ENCODE results near the gene KCTD17.
A peak's percentile ranks its signal among the peaks of the same experiment; 100 is the strongest.

Gene KCTD17

DNA sequence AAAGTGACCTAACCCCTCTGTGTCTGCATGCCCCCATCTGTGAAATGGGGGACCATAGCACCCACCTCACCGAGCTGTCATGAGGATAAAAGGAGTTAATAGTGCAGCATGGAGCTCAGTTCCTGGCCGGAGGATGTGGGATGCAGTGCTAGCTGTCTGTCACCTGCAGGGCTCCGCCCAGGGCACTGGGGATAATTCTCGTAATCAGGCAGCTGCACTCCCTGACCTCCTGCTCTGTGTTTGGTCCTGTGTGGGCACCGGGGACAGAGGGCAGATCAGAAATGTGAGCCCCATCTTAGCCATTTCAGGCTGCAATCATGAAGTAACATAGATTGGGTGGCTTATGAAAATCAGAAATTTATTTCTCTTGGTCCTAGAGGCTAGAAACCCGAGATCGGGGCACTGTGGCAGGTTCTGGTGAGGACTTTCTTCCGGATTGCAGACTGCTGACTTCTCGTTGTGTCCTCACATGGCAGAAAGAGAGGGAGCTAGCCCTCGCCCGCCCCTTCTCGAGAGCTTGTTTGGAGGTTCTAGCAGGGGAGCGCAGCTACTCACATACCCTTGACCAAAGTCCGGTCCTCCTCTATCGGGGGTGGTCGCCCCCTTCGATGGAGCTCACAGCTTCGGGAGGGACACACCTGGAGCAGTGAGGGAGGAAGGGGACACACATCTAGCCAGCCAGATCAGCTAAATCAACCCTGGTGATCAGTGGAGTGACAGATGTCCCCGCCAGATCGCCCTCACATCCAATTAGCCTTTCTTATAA is 3.2 kb downstream of the KCTD17 start:
- Mint-ChIP-seq H3K9me3 (no peaks in the 10 kb centered on the region), H3K27ac (no peak overlapping the region), H3K36me3 (ENCODE audit: low read depth) (peaks cover 3% of the 10 kb centered on the region), H3K27me3 (ENCODE audit: low read depth) (no peaks in the 10 kb centered on the region), H3K4me3 (no peak overlapping the region), H3K4me1 (ENCODE audit: low read depth) (peaks cover 10% of the 10 kb centered on the region)
- DNase-seq (ENCODE audit: low spot score): no peak

DNA sequence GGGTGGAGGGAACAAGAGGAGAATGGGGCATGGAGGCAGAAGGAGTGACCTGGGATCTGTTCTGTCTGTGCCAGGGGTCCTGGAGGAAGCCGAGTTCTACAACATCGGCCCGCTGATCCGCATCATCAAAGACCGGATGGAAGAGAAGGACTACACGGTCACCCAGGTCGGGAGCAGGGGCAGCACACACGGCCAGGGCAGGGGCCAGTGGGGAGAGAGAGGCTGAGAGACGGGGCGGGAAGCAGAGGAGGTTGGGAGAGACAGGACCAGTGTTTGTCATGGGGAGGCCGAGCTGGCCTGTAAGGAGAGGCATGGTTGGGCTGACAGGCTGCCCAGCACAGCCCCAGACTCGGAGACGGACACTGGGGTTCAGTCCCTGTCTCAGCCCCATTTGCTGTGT is 4.7 kb downstream of the KCTD17 start:
- H3K9me3 Mint-ChIP-seq: no peaks in the 10 kb centered on the region
- no peaks in the 10 kb centered on the region for H3K27me3 Mint-ChIP-seq (ENCODE audit: low read depth)
- no peak for DNase-seq (ENCODE audit: low spot score)
- peaks cover 3% of the 10 kb centered on the region for H3K36me3 Mint-ChIP-seq (ENCODE audit: low read depth)
- no peak overlapping the region for H3K27ac Mint-ChIP-seq
- H3K4me3 Mint-ChIP-seq: no peak overlapping the region
- H3K4me1 Mint-ChIP-seq (ENCODE audit: low read depth): peaks cover 13% of the 10 kb centered on the region

DNA sequence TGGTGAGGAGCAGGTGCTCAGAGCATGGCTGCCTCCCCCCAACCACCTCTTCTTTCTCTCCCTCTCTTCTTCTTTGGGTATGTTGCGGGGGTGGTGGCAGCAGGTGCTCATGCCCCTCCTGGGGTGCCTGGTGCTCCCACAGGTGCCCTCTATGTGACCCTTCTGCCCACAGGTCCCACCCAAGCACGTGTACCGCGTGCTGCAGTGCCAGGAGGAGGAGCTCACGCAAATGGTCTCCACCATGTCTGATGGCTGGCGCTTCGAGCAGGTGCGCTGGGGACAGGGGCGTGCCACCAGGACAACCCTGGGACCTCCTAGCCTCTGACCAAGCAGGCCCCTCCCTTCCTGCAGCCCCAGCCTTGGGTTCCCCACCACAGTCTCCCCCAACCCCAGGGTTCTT is 5.7 kb downstream of the KCTD17 start:
- Mint-ChIP-seq H3K27me3 (ENCODE audit: low read depth) (no peaks in the 10 kb centered on the region), H3K36me3 (ENCODE audit: low read depth) (peaks cover 3% of the 10 kb centered on the region), H3K9me3 (no peaks in the 10 kb centered on the region), H3K4me1 (ENCODE audit: low read depth) (peaks cover 12% of the 10 kb centered on the region), H3K4me3 (no peak overlapping the region), H3K27ac (no peak overlapping the region)
- no peak for DNase-seq (ENCODE audit: low spot score)

DNA sequence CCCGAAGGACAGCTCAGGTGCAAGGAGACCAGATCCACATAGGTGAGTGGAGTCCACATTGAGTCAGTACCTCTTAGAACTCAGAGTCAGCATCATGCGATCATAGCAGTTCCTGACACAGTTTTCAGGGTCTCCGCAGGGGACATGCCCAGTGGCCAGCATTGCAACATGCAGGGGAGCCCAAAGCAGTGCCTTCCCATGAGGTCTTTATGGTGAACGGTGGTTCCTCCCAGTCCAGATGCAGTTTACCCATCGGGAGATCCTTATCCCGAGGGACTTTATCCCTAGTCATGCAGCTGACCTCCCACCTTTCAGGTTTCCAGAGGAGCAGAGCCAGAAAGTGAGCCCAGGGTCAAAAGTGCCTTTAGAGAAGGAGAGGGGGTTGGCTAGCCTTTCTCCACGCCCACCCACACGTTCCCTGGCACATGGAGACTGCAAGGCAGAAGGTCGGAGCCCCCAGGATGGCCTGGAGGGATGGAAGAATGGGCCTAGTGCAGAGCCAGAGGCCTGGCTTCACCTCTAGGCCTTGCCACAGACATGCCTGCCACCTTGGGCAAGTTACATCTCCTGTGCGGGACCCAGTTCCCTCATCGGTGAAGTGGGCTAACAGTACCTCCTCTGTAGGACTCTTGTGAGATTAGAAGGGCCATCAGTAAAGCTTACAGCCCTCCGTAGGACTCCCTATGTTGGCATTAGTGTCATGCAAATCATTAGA is 6.4 kb downstream of the KCTD17 start:
- no peak overlapping the region for H3K27ac Mint-ChIP-seq

DNA sequence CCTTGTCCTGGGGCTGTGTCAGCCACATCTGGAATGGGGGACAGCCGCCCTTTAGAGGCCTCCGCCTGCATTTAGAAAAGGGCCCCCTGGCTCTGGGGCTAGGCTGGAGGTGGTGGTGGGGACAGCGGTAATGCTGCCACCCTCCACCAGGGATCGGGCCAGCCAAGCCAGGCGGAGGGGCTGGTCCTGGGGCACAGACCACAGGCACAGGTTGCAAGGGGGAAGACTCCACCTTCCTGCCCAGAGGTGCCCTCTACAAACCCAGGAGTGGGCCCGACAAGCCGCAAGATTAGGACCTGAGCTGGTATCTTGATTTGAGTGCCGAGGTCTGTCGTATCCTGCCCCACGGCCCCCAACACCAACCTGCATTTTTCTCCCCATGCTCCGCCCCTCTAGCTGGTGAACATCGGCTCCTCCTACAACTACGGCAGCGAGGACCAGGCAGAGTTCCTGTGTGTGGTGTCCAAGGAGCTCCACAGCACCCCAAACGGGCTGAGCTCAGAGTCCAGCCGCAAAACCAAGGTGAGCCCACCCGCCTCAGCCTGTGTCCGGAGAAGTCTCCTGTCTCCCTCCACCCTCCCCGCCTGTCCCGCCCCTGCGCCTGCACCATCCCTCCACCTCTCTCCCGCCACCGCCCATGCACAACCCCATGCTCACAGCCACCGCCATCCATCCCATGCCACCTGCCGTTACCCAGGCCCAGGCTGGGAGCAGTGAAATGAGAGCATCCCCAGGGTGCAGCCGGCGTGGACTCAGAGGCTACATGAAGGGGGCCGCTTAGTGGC is 7.6 kb downstream of the KCTD17 start:
- Mint-ChIP-seq H3K4me1 (ENCODE audit: low read depth) (peaks cover 7% of the 10 kb centered on the region), H3K27me3 (ENCODE audit: low read depth) (no peaks in the 10 kb centered on the region), H3K9me3 (no peaks in the 10 kb centered on the region), H3K27ac (no peak overlapping the region), H3K4me3 (no peak overlapping the region), H3K36me3 (ENCODE audit: low read depth) (peaks cover 3% of the 10 kb centered on the region)
- DNase-seq (ENCODE audit: low spot score): no peak

More for the DNA sequence above, 6.4 kb downstream of the KCTD17 start:
- no peaks in the 10 kb centered on the region for H3K9me3 Mint-ChIP-seq
- peaks cover 7% of the 10 kb centered on the region for H3K4me1 Mint-ChIP-seq (ENCODE audit: low read depth)
- H3K4me3 Mint-ChIP-seq: no peak overlapping the region
- DNase-seq (ENCODE audit: low spot score): no peak
- H3K36me3 Mint-ChIP-seq (ENCODE audit: low read depth): peaks cover 3% of the 10 kb centered on the region
- H3K27me3 Mint-ChIP-seq (ENCODE audit: low read depth): no peaks in the 10 kb centered on the region

DNA sequence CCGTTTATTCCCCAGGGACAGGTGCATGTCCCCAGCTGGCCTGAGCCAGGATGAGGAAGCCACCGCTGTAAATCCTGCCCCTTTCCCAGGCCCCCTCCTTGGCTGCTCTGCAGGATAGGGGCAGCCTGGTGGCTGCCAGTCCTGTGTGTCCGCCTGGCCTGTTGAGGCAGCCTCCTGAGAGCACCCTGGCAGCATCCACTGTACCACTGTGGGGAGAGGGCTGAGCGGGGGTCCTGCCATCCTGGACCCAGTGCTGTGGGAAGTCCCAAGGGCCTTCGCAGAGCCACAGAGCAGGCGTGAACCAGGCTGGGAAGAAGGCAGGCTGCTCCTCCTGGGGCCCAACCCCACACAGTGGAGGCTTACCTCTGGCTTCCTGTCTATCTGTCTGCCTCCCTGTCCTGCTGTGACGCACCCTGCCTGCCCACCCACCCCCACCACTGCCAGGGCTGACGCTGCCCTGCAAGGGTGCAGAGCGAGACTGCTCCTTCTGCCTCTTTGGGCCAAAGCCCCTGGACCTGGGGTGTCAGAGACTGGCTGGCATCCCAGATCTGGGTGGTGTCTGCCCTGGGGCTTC is 8.4 kb downstream of the KCTD17 start:
- Mint-ChIP-seq H3K36me3 (ENCODE audit: low read depth) (peaks cover 3% of the 10 kb centered on the region), H3K4me1 (ENCODE audit: low read depth) (peaks cover 7% of the 10 kb centered on the region)
- no peak for DNase-seq (ENCODE audit: low spot score)

DNA sequence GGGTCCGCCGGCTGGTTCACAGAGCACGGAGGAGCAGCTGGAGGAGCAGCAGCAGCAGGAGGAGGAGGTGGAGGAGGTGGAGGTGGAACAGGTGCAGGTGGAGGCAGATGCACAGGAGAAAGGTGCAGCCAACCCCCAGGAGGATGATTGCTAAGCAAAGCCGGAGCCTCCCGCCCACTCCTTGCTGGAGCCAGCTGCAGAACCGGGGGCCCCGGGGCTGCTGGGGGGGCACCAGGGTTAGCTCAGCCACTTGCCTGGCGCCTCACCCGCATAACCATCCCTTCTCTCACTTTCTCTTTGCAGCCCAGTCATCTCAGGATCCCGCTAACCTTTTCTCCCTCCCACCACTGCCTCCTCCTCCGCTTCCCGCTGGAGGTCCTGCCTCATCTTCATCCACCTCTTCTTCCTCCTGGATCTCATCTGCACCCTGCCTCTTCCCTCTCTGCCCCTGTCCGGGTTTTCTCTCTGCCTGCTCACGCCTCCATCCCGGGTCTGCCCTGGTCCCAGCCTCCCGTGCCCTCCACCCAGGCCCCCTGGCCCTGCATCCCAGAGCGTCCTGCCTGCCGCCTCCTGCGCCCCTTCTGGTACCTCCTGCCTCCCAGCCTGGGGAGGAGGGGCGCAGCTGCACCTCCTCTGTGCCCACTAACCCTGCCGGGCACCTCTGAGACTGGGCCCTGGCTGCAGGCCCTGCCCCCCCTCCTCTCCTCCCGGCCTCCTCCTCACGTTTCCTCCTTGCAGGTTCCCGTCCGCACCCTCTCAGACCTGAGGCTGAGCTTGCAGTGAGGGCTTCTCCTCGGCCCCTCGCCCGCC is 9.5 kb downstream of the KCTD17 start:
- Mint-ChIP-seq H3K9me3 (no peaks in the 10 kb centered on the region), H3K4me1 (ENCODE audit: low read depth) (peaks cover 7% of the 10 kb centered on the region), H3K27ac (peak overlapping the region; percentile 69), H3K4me3 (peak overlapping the region; percentile 32), H3K27me3 (ENCODE audit: low read depth) (no peaks in the 10 kb centered on the region), H3K36me3 (ENCODE audit: low read depth) (peaks cover 3% of the 10 kb centered on the region)
- DNase-seq (ENCODE audit: low spot score): peak; percentile 75

More for the DNA sequence above, 8.4 kb downstream of the KCTD17 start:
- H3K27ac Mint-ChIP-seq: no peak overlapping the region
- no peaks in the 10 kb centered on the region for H3K9me3 Mint-ChIP-seq
- no peaks in the 10 kb centered on the region for H3K27me3 Mint-ChIP-seq (ENCODE audit: low read depth)
- no peak overlapping the region for H3K4me3 Mint-ChIP-seq

DNA sequence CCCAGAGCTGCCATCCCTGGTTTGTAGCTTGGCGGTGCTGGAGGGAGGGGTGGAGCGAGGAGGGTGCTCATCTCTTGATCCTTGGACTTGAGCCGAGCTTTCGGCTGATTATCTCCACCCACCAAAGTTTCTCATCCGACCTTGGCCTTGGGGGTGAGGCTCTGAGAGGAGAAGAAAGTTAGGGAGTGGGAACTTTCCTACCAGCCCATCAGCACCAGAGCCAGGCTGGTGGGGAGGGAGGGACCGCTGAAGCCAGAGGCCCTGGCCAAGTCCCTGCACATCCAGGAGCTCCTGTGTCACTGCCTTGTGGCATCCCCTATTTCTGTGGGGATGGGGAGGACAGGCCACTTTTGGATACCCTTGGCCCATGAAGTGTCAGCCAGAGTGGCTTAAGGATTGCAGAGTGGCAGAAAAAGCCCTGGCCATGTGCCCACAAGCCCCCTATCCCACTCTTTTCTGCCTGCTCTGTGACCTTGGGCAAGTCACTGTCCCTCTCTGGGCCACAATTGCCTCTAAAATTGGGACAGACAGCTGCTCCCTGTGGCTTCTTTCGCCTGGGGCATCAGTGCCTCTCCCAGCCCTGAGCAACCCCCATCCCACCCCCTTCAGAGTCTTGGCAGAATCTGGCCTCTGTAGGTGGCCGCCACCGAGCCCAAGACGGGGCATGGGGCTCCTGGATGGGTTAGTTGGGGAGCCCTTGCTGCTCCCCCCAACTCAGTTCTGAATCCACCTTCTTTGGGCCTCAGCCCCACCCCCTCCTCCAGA is 10.3 kb downstream of the KCTD17 start:
- H3K4me1 Mint-ChIP-seq (ENCODE audit: low read depth): peaks cover 7% of the 10 kb centered on the region
- no peak overlapping the region for H3K27ac Mint-ChIP-seq
- H3K27me3 Mint-ChIP-seq (ENCODE audit: low read depth): no peaks in the 10 kb centered on the region
- H3K36me3 Mint-ChIP-seq (ENCODE audit: low read depth): peaks cover 3% of the 10 kb centered on the region
- H3K4me3 Mint-ChIP-seq: no peak overlapping the region
- H3K9me3 Mint-ChIP-seq: no peaks in the 10 kb centered on the region
- no peak for DNase-seq (ENCODE audit: low spot score)

DNA sequence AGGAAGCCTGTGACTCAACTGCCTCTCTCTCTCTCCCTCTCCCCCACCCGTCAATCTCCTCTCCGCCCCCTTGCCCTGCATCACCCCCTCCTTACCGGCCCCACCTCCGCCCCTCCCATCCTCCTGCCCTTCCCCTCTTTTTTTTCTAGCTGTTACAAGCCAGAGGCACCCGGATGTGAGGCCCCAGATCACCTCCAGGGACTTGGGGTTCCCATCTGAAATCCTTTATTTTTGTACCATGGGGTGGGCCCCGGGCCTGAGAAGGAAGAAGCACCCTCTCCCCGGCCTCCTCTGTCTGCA is 10.8 kb downstream of the KCTD17 start:
- H3K36me3 Mint-ChIP-seq (ENCODE audit: low read depth): peaks cover 2% of the 10 kb centered on the region
- DNase-seq (ENCODE audit: low spot score): no peak
- H3K27ac Mint-ChIP-seq: no peak overlapping the region
- H3K9me3 Mint-ChIP-seq: no peaks in the 10 kb centered on the region
- no peaks in the 10 kb centered on the region for H3K27me3 Mint-ChIP-seq (ENCODE audit: low read depth)
- H3K4me1 Mint-ChIP-seq (ENCODE audit: low read depth): peaks cover 5% of the 10 kb centered on the region
- H3K4me3 Mint-ChIP-seq: no peak overlapping the region

DNA sequence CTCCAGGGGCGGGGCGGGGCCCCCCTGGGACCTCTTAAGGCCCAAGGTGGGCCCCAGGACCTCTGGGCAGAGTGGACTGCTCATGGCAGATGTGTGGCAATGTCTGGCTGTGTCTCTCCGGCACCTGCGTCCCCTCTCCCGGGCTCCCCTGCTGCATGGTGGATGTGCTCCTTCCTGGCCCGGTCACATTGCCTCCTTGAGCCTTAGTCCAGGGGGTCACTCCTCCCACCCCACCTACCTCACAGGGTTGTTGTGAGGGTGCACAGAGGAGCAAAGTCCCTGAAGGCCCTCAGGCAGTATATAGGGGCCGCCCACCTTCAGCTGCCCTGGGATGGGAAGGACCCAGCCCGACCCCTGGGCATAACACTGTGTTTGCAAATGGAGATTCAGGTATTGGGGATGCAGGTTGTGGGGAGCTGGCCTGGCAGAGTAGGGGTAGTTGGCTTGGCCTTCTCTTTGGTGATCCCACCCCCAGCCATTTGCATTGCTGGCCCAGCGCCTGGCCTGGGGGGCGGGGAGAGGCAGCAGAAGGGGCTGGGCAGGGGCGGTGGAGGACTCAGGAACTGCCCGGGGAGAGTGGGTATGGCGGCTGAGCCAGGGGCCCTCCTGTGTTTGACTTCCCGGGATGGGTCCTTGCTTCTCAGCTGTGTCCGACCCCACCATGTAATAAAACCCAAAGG is 11.3 kb downstream of the KCTD17 start:
- no peaks in the 10 kb centered on the region for H3K9me3 Mint-ChIP-seq
- H3K27ac Mint-ChIP-seq: no peak overlapping the region
- no peaks in the 10 kb centered on the region for H3K27me3 Mint-ChIP-seq (ENCODE audit: low read depth)
- H3K4me1 Mint-ChIP-seq (ENCODE audit: low read depth): peaks cover 5% of the 10 kb centered on the region
- H3K36me3 Mint-ChIP-seq (ENCODE audit: low read depth): no peaks in the 10 kb centered on the region
- DNase-seq (ENCODE audit: low spot score): no peak
- no peak overlapping the region for H3K4me3 Mint-ChIP-seq

DNA sequence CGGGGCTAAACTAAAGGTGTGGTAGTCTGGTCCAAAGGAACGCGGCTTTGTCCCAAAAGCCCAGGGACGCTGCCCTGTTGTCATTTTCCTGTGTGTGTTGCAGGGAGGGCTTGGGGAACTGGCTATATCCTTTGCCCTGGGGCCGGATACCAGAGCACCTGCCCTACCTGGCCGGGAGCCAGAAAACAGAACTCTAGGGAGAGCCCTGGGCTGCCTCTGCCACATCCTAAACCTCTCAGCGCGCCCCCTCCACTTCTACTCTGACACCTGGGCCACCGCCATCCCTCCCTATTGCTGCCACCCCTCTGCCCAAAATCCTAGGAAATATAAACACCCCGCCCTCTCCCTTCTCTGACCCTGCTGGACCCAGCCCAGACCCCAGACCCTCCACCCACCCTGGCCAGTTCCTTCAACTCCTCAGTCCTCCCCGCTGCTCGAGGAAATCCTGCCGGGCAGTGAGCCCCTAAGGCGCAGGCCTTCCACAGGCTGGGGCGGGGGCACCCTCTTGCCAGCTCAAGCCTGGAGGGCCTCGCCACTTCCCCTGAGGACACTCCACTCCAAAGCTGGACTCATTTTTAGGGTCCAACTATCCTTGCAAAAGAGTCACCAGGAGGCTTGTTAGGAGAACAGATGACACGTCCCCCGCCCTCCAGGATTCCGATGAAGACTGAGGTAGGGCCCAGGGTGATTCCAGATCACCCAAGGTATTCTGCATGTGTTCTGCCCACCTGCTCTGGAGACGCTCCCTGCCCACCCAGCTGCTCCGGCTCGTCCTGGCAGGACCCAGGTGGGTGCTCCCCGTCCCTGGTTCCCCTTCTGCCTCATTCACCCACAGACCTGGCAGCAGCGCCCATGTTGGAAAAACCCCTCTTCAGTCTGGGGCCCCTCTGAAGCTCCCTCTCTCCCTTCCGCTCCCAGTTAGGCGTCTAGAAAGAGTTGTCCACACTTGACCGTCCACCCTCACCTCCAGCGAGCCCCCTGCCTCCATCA is 12.2 kb downstream of the KCTD17 start:
- Mint-ChIP-seq H3K27me3 (ENCODE audit: low read depth) (no peaks in the 10 kb centered on the region), H3K27ac (no peak overlapping the region), H3K4me1 (ENCODE audit: low read depth) (peaks cover 5% of the 10 kb centered on the region), H3K9me3 (no peaks in the 10 kb centered on the region), H3K36me3 (ENCODE audit: low read depth) (no peaks in the 10 kb centered on the region), H3K4me3 (no peak overlapping the region)
- DNase-seq (ENCODE audit: low spot score): no peak

DNA sequence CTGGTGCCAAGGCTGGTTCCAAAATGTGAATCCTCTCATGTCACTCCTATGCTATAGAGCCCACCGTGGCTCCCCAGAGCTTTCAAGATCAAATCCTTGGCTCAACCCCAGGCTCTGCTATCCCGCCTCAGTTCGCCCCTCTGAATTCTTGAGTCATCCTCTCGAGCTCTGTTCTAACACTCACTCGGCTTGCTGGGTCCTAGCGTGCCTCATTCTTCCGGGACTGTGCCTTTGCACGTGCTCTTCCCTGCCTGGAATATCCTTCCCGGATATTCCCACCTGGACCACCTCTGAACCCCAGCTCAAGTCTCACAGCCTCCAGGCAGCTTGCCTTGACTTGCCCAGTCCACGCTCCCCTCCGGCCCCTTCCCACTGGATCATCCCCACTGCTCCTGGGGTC is 13.0 kb downstream of the KCTD17 start:
- Mint-ChIP-seq H3K27ac (no peak overlapping the region), H3K4me3 (no peak overlapping the region), H3K4me1 (ENCODE audit: low read depth) (peaks cover 5% of the 10 kb centered on the region), H3K36me3 (ENCODE audit: low read depth) (no peaks in the 10 kb centered on the region), H3K9me3 (no peaks in the 10 kb centered on the region), H3K27me3 (ENCODE audit: low read depth) (no peaks in the 10 kb centered on the region)
- DNase-seq (ENCODE audit: low spot score): no peak
